ENCODE data around the gene FRMD3.

The FRMD3 gene

GRCh38 chr9:83472764-83473163 is 65.4 kb downstream of the FRMD3 start:
- no peak for DNase-seq (ENCODE audit: low read depth)
- H3K4me3 ChIP-seq (ENCODE audit: low read depth, low read length): no peak overlapping the region
- TF ChIP-seq CTCF (IDR thresholded peaks at IDR 0.05; ENCODE audit: control insufficient read depth, extremely low read depth, insufficient read depth): no peak

- no peak for TF ChIP-seq CTCF (IDR thresholded peaks at IDR 0.05; ENCODE audit: control insufficient read depth, extremely low read depth, insufficient read depth)
- DNase-seq (ENCODE audit: low read depth): no peak
- no peak overlapping the region for H3K4me3 ChIP-seq (ENCODE audit: low read depth, low read length)
Observed at GRCh38 chr9:83472221-83472665, 66.0 kb downstream of the FRMD3 start.

GRCh38 chr9:83471241-83471640 is 67.0 kb downstream of the FRMD3 start:
- H3K4me3 ChIP-seq (ENCODE audit: low read depth, low read length): no peak overlapping the region
- TF ChIP-seq CTCF (IDR thresholded peaks at IDR 0.05; ENCODE audit: control insufficient read depth, extremely low read depth, insufficient read depth): no peak
- no peak for DNase-seq (ENCODE audit: low read depth)

GRCh38 chr9:83469722-83470121 is 68.5 kb downstream of the FRMD3 start:
- no peak for DNase-seq (ENCODE audit: low read depth)
- no peak overlapping the region for H3K4me3 ChIP-seq (ENCODE audit: low read depth, low read length)
- TF ChIP-seq CTCF (IDR thresholded peaks at IDR 0.05; ENCODE audit: control insufficient read depth, extremely low read depth, insufficient read depth): no peak

GRCh38 chr9:83468821-83469220 is 69.4 kb downstream of the FRMD3 start:
- no peak for TF ChIP-seq CTCF (IDR thresholded peaks at IDR 0.05; ENCODE audit: control insufficient read depth, extremely low read depth, insufficient read depth)
- DNase-seq (ENCODE audit: low read depth): no peak
- H3K4me3 ChIP-seq (ENCODE audit: low read depth, low read length): no peak overlapping the region

GRCh38 chr9:83466877-83467276 is 71.3 kb downstream of the FRMD3 start:
- no peak overlapping the region for H3K4me3 ChIP-seq (ENCODE audit: low read depth, low read length)
- no peak for DNase-seq (ENCODE audit: low read depth)
- TF ChIP-seq CTCF (IDR thresholded peaks at IDR 0.05; ENCODE audit: control insufficient read depth, extremely low read depth, insufficient read depth): no peak

GRCh38 chr9:83466351-83466750 is 71.8 kb downstream of the FRMD3 start:
- H3K4me3 ChIP-seq (ENCODE audit: low read depth, low read length): no peak overlapping the region
- no peak for DNase-seq (ENCODE audit: low read depth)
- no peak for TF ChIP-seq CTCF (IDR thresholded peaks at IDR 0.05; ENCODE audit: control insufficient read depth, extremely low read depth, insufficient read depth)
